Nephron progenitor cell (in vitro differentiated cells): ENCODE measurements around the gene HRG.

Experiments
- DNase-seq: peaks from one replicate; pipeline ENCODE4 v3.0.0; 2021
- H3K27ac Mint-ChIP-seq: 2 replicates; pipeline ENCODE4 v1.8.0; 2021; ENCODE audit warnings: mild to moderate bottlenecking, moderate library complexity, mixed read lengths
- H3K27me3 Mint-ChIP-seq: 2 replicates; pipeline ENCODE4 v1.8.0; 2021; ENCODE audit warnings: mild to moderate bottlenecking, low read depth, mixed read lengths; ENCODE audit not compliant: poor library complexity
- H3K36me3 Mint-ChIP-seq: 2 replicates; pipeline ENCODE4 v1.8.0; 2021; ENCODE audit warnings: low read depth, mixed read lengths
- H3K4me1 Mint-ChIP-seq: 2 replicates; pipeline ENCODE4 v1.8.0; 2021; ENCODE audit warnings: mixed read lengths
- H3K4me3 Mint-ChIP-seq: 2 replicates; pipeline ENCODE4 v1.8.0; 2021; ENCODE audit warnings: mild to moderate bottlenecking, moderate library complexity, mixed read lengths
- H3K9me3 Mint-ChIP-seq: 2 replicates; pipeline ENCODE4 v1.8.0; 2021; ENCODE audit warnings: mild to moderate bottlenecking, moderate library complexity, mixed read lengths
- CTCF ChIP-seq: fragments of 200-600 bp; sonication (generic); IDR thresholded peaks from 2 replicates; pipeline ENCODE4 v1.5.0; 2021; ENCODE audit warnings: antibody characterized with exemption

Gene HRG

GRCh38 chr3:186664119-186664495 is 1.7 kb upstream of the HRG start:
- Mint-ChIP-seq H3K36me3 (no peaks in the 10 kb centered on the region), H3K4me3 (no peak overlapping the region), H3K27me3 (peaks cover 6% of the 10 kb centered on the region), H3K27ac (no peak overlapping the region), H3K9me3 (peaks cover 3% of the 10 kb centered on the region), H3K4me1 (peaks cover 31% of the 10 kb centered on the region)
- no peak for DNase-seq
- TF ChIP-seq CTCF, result no peak

- no peak for DNase-seq
- no peak for TF ChIP-seq CTCF
- Mint-ChIP-seq H3K4me1 (peaks cover 31% of the 10 kb centered on the region), H3K27me3 (peaks cover 6% of the 10 kb centered on the region), H3K9me3 (peaks cover 3% of the 10 kb centered on the region), H3K27ac (no peak overlapping the region), H3K36me3 (no peaks in the 10 kb centered on the region), H3K4me3 (no peak overlapping the region)
These were observed 1.3 kb upstream of the HRG start for GRCh38 chr3:186664506-186664905.

- Mint-ChIP-seq H3K36me3 (no peaks in the 10 kb centered on the region), H3K4me1 (peaks cover 16% of the 10 kb centered on the region), H3K9me3 (no peaks in the 10 kb centered on the region), H3K4me3 (no peak overlapping the region), H3K27me3 (peaks cover 4% of the 10 kb centered on the region), H3K27ac (no peak overlapping the region)
- TF ChIP-seq CTCF, result no peak
- DNase-seq, result no peak
These were observed 2.6 kb downstream of the HRG start for GRCh38 chr3:186668426-186668825.

- no peak for TF ChIP-seq CTCF
- Mint-ChIP-seq H3K27me3 (peaks cover 6% of the 10 kb centered on the region), H3K27ac (no peak overlapping the region), H3K36me3 (no peaks in the 10 kb centered on the region), H3K9me3 (no peaks in the 10 kb centered on the region), H3K4me1 (peaks cover 5% of the 10 kb centered on the region), H3K4me3 (no peak overlapping the region)
- no peak for DNase-seq
These were observed 3.7 kb downstream of the HRG start for GRCh38 chr3:186669378-186670084.

GRCh38 chr3:186670155-186670554 is 4.3 kb downstream of the HRG start:
- no peak for DNase-seq
- no peak for TF ChIP-seq CTCF
- Mint-ChIP-seq H3K4me3 (no peak overlapping the region), H3K36me3 (no peaks in the 10 kb centered on the region), H3K27ac (no peak overlapping the region), H3K9me3 (no peaks in the 10 kb centered on the region), H3K4me1 (peaks cover 5% of the 10 kb centered on the region), H3K27me3 (peaks cover 9% of the 10 kb centered on the region)

GRCh38 chr3:186671051-186671450 is 5.2 kb downstream of the HRG start:
- Mint-ChIP-seq H3K4me3 (no peak overlapping the region), H3K9me3 (no peaks in the 10 kb centered on the region), H3K4me1 (no peaks in the 10 kb centered on the region), H3K27me3 (peaks cover 6% of the 10 kb centered on the region), H3K36me3 (no peaks in the 10 kb centered on the region), H3K27ac (no peak overlapping the region)
- no peak for TF ChIP-seq CTCF
- no peak for DNase-seq
